Lung (tissue), 12 donors: ENCODE data around the gene PCDHGA6. TPM values are rescaled to one million over a fixed set of nuclear protein-coding genes. Genes with fewer than 3 reads are reported as not detected.
"Not testable (repeated sequence)": the region's sequence is repeated elsewhere in the genome, so short reads cannot be mapped to it uniquely, and the experiment has no call there.

Experiments
- ATAC-seq: fragments of 200-7000 bp; cut with Tn5 transposase; one replicate; pipeline ENCODE4 v1.9.1; 2020; ENCODE audit warnings: moderate number of reproducible peaks; ENCODE audit not compliant: insufficient read depth, low FRiP score
- DNase-seq, 3 donors: peaks; one replicate each; pipeline ENCODE4 v3.0.0-alpha.2; 2013 to 2017
- H3K27ac ChIP-seq, 2 donors: one replicate each; pipeline ENCODE4 v1.5.1; 2013; ENCODE audit warnings: mild to moderate bottlenecking in 2 of 2, moderate library complexity in 2 of 2, control low read depth in 1 of 2, inconsistent platforms in 1 of 2, low read depth in 1 of 2, low read length in 1 of 2
- H3K27me3 ChIP-seq, 3 donors: one replicate each; pipeline ENCODE4 v1.5.1; 2013; ENCODE audit warnings: low read length in 2 of 3; ENCODE audit not compliant: control insufficient read depth in 3 of 3, insufficient read depth in 3 of 3
- H3K36me3 ChIP-seq, 4 donors: one replicate each; pipeline ENCODE4 v1.5.1; 2013; ENCODE audit warnings: low read length in 4 of 4, mild to moderate bottlenecking in 1 of 4, moderate library complexity in 1 of 4; ENCODE audit not compliant: control insufficient read depth in 4 of 4, insufficient read depth in 4 of 4
- H3K4me1 ChIP-seq, 5 donors: one replicate each; pipeline ENCODE4 v1.5.1; 2013; ENCODE audit warnings: low read length in 5 of 5, mild to moderate bottlenecking in 2 of 5, moderate library complexity in 1 of 5; ENCODE audit not compliant: control insufficient read depth in 5 of 5, insufficient read depth in 5 of 5
- H3K4me3 ChIP-seq: one replicate; pipeline ENCODE4 v1.5.1; 2013; ENCODE audit warnings: mild to moderate bottlenecking, control low read depth, moderate library complexity
- H3K9ac ChIP-seq, 2 donors: one replicate each; pipeline ENCODE4 v1.5.1; 2013; ENCODE audit warnings: low read length in 2 of 2, control low read depth in 1 of 2; ENCODE audit not compliant: insufficient read depth in 1 of 2
- H3K9me3 ChIP-seq, 4 donors: one replicate each; pipeline ENCODE4 v1.5.1; 2013; ENCODE audit warnings: low read length in 3 of 4, mild to moderate bottlenecking in 1 of 4, moderate library complexity in 1 of 4; ENCODE audit not compliant: control insufficient read depth in 4 of 4, insufficient read depth in 3 of 4
- CTCF ChIP-seq: IDR thresholded peaks from 2 replicates; pipeline ENCODE4 v1.5.1; 2012; ENCODE audit warnings: mild to moderate bottlenecking; ENCODE audit errors: control extremely low read depth, extremely low read depth
- WGBS, 2 donors: extraction: QIAGEN DNeasy Blood & Tissue Kit; methylation state at CpG; one replicate each; pipeline ENCODE4 v1.1.7; 2013; 5-methylcytosine and 5-hydroxymethylcytosine counted together
- polyA plus RNA-seq, 2 donors: library from polyadenylated mRNA; stranded (reverse); fragments of 200-250 nt; gene quantifications; one replicate each; pipeline ENCODE4 v1.2.1, GENCODE V29; 2013
- total RNA-seq, 2 donors: library from RNA; depleted of rRNA in 1 of 2; stranded (reverse); fragments of >200 nt in 1 of 2; gene quantifications; one replicate each; pipeline ENCODE4 v1.2.1, GENCODE V29; 2014 to 2021
- donor health status: control.
- donor health status: control.
- donor health status: Bipolar disorder and iron deficiency.
- donor health status: healthy.
- donor health status: DM: yes; HTN: yes; CAD: no.

PCDHGA6 gene
- total and polyA plus RNA-seq, 4 donors = 0.59 to 8.5 (median 2.9) TPM

GRCh38 chr5:141417494-141418172, 43.9 kb downstream of the PCDHGA6 start, which contains the start of gene PCDHGB7:
Gene PCDHGB7, plus strand, starts transcription at chr5:141417677. Its CDS starts 183 bp downstream, at chr5:141417860.
- H3K9me3 ChIP-seq = peaks cover 3 to 60% (median 41%) of the 10 kb centered on the region in 4 donors
- WGBS, 2 donors = 6 to 7% methylated on average over 35 to 47 of the region's 47 CpGs
- DNase-seq = peak; percentile 78 to 81 (median 79)

GRCh38 chr5:141419074-141419880, 45.6 kb downstream of the PCDHGA6 start:
- peaks cover 0 to 4% (median under 1%) of the 10 kb centered on the region in 3 donors for H3K27me3 ChIP-seq
- WGBS, 2 donors = 28 to 31% methylated on average over 73 to 74 of the region's 74 CpGs
- ATAC-seq = no peak

More at GRCh38 chr5:141417494-141418172, 43.9 kb downstream of the PCDHGA6 start, which contains the start of gene PCDHGB7:
- peak within 1 kb of the TSS in 1 of 2 donors; percentile 41 for H3K27ac ChIP-seq
- peaks cover 0 to 38% (median 0%) of the 10 kb centered on the region in 4 donors for H3K36me3 ChIP-seq
- H3K4me1 ChIP-seq, H3K27me3 ChIP-seq, H3K9ac ChIP-seq: not testable (repeated sequence)
- H3K4me3 ChIP-seq = peak within 1 kb of the TSS; percentile 59
- ATAC-seq = peak; percentile 84
- TF ChIP-seq CTCF = peak; percentile 40

GRCh38 chr5:141420855-141421488, 47.3 kb downstream of the PCDHGA6 start, which contains the start of gene PCDHGA11:
Gene PCDHGA11, plus strand, starts transcription at chr5:141421051. Its CDS starts 177 bp downstream, at chr5:141421228.
- peak; percentile 41 to 51 (median 41) for DNase-seq
- Histone ChIP-seq H3K27ac (no peak within 1 kb of the TSS), H3K9me3 (peaks cover 5 to 49% (median 37%) of the 10 kb centered on the region in 4 donors)

More at GRCh38 chr5:141419074-141419880, 45.6 kb downstream of the PCDHGA6 start:
- no peak overlapping the region for H3K4me3 ChIP-seq
- peaks cover 0 to 30% (median 0%) of the 10 kb centered on the region in 4 donors for H3K36me3 ChIP-seq
- no peak for DNase-seq
- H3K9me3 ChIP-seq = peaks cover 5 to 57% (median 34%) of the 10 kb centered on the region in 4 donors
- H3K9ac ChIP-seq = no peak overlapping the region
- no peak for TF ChIP-seq CTCF
- peaks cover 0 to 3% (median 0%) of the 10 kb centered on the region in 5 donors for H3K4me1 ChIP-seq
- no peak overlapping the region for H3K27ac ChIP-seq

More at GRCh38 chr5:141420855-141421488, 47.3 kb downstream of the PCDHGA6 start, which contains the start of gene PCDHGA11:
- H3K4me3 ChIP-seq = peak within 1 kb of the TSS; percentile 37
- peaks cover 0 to 4% (median 0%) of the 10 kb centered on the region in 3 donors for H3K27me3 ChIP-seq
- ATAC-seq = no peak
- no peak within 1 kb of the TSS for H3K9ac ChIP-seq
- TF ChIP-seq CTCF = peak; percentile 18
- WGBS, 2 donors = 8 to 13% methylated on average over 42 of the region's 42 CpGs
- H3K4me1 ChIP-seq = peaks cover 0 to 3% (median 0%) of the 10 kb centered on the region in 5 donors
- H3K36me3 ChIP-seq = peaks cover 0 to 34% (median under 1%) of the 10 kb centered on the region in 4 donors
